Measurements from ENCODE around the gene GNB4.
A peak's percentile ranks its signal among the peaks of the same experiment; 100 is the strongest.

The GNB4 gene

DNA sequence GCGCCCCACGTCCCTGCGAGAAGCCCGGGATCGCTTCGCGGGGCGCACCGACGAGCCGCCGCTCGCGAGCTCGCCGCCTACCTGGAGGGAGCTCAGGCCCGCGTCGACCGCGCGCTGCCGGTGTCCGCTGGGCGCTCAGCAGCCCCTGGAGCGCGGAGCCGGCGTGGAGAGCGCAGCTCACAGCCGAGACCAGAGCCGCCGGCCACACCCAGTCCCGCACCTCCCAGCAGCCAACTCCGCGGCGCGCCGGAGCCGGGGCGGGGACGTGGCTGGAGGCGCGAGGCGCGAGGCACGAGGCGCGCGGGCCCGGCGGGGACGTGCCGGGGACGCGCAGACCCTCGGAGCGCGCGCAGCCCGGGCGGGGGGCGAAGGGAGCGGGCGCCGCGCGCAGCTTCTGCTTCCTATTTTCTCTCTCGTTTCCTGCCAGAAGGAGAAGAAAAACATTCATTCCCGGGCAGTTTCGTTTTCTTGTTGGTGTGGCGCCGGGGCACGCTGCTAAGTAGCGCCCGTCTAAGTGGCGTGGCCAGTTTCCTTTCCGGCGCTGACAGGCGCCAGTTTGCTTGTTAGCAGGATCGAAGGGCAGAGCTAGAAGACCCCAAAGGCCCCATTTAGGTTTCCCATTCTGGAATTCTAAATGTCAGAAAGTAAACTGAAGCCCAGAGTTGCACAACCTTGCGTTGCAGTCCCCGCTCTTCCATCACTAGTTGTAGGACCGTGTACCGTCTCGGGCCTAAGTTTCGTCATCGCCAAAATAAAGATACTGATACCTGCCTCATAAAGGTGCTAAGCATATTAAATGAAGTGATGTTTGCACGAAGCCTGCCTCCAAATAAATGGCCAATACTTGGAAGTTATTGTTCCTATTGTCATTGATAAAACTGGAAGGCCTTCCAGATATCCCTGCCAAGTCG lies at the start of gene GNB4:
Gene GNB4, minus strand, starts transcription at position 206 of the 911 bp plus-strand sequence. CDS start 25,270 bp downstream, outside the sequence.
- DNase-seq = peak; percentile 48

DNA sequence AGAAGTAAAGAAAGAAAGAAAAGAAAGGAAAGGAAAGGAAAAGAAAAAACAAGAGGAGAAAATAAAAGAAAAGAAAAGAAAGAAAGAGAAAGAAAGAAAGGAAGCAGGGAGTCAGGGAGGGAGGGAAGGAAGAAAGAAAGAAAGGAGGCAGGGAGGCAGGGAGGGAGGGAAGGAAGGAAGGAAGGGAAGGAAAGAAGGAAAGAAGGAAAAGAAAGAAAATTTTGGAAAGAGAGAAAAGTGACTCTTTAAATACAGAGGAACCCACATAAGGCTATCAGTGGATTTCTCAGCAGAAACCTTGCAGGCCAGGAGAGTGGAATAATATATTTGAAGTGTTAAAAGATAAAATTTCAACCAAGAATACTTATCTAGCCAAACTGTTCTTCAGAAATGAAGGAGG lies 44.2 kb upstream of the GNB4 start:
- DNase-seq = no peak

DNA sequence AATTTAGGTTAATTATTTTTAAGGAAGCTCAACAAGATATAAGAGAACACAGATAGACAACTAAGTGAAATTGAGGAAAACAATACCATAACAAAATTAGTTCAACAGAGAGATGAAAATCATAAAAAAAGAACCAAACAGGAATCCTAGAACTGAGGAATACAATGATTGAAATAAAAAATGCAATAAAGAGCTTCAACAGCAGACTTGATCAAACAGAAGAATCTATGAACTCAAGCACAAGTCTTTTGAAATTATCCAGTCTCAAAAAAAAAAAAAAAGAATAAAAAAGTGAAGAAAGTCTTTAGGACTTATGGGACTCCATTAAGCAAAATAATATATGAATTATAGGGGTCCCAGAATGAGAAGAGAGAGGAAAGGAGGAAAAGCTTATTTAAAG lies 42.0 kb upstream of the GNB4 start:
- no peak for DNase-seq

DNA sequence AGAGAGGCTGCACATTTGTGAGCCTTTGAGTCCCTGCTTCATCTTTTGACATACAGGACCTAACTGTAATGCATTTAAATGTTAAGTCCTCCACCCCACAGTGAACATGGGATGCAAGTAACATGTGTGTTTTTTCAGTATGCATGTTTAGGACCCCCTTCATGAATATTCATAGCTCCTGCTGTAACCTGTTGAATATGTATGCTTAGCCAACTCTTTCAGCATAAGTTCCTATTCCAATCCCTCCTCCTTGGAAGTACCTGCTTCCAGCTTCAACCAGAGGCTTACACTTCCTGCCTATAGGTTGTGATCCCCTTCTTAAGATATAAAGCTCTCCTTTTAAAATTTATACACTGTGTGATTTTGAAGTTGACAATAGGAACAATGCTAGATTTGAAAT lies 36.9 kb upstream of the GNB4 start:
- no peak for DNase-seq

DNA sequence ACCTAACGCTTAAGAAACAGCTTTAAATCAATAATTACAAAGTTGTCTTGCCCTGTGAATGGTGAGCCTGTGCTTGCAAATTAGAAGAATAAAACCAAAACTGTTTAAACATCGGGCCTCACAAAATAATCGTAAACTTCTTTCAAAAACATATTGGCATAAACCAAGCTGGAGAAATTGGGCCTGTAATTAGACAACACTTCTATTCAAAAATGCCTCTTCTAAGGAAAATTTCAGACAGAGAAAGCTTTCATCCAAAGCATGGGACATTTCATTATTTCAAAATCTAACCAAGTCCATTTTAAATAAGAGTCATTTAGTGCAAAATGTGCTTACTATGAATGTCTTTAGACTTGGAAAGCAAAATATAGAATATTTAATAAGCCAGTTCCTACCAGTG lies 35.5 kb upstream of the GNB4 start:
- DNase-seq = no peak

DNA sequence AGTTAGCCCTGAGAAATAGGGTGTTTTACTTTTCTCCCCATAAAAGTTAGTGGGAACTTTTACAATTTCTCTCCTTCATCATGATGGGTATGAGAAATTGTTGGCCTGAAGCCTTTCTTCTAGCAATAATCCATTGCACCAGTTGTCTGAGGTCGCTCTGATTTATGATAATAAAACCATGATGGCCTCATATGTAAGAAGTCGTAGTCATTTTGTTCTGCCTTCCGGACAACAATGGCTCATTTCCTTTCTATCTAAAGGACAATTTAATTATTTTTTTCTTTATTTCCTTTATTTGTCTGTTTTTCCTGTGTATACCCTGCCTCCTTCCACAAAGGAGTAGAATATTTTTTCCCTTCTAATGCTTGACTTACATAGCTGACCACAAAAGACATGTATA lies 31.6 kb upstream of the GNB4 start:
- DNase-seq = no peak

DNA sequence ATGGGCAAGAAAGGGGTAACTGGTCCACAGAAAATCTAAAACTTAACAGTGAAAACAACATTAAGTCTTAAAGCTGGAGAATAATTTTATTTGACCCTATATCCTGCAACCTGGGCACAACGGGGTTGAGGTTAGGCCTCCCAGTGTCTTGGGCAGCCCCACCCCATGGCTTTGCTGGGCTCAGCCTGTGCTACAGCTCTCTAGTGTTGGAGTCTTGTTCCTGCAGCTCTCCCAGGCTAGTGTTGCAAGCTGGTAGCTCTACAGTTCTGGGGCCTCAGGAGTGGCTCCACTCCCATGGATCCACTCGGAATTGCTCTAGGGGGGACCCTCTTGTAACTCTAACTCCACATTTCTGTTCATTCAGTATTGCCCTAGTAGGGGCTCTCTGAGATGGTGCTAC lies 24.9 kb upstream of the GNB4 start:
- no peak for DNase-seq

DNA sequence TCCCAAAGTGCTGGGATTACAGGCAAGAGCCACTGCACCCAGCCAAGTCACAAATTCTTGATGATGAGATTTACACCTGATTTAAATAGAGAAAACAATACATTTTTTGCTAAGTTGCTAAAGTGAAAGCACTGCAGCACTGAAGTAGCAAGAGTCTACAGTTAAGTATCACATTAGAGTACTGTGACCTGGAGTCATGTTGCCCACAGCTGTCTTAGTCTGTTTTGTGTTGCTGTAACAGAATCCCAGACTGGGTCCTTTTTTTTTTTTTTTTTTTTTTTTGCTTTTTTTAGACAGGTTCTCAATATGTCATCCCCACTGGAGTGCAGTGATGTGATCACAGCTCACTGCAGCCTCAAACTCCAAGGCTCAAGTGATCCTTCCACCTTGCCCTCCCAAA lies 23.2 kb upstream of the GNB4 start:
- no peak for DNase-seq

DNA sequence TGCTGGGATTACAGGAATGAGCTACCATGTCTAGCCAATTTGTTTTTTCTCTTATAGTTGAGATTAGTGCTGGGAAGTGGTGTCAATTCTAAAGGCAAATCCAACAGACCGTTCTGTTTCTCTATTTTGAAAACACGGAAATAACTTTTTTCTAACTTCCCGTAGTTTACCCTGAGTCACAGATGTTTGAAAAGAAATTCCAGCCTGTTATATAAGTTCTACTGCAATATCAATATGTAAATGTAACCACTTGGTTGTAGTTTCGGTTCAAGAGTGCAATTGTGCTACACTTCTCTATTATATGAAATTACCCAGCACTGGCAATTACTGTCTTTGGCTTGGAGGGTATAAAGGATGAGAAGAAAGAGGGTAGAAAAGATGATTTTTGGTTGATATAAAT lies 22.3 kb upstream of the GNB4 start:
- DNase-seq = no peak

DNA sequence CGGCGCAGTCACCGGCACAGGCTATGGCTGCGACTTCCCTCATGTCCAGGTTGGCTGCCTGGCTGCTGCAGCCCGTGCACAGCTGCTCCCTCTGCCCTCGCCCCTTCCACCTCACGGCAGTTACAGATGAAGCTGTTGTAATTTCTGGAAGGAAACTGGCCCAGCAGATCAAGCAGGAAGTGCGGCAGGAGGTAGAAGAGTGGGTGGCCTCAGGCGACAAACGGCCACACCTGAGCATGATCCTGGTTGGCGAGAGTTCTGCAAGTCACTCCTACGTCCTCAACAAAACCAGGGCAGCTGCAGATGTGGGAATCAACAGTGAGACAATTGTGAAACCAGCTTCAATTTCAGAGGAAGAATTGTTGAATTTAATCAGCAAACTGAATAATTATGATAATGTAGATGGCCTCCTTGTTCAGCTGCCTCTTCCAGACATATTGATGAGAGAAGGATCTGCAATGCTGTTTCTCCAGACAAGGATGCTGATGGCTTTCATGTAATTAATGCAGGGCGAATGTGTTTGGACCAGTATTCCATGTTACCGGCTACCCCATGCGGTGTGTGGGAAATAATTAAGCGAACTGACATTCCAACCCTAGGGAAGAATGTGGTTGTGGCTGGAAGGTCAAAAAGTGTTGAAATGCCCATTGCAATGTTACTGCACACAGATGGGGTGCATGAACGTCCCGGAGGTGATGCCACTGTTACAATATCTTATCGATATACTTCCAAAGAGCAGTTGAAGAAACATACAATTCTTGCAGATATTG lies 13.2 kb upstream of the GNB4 start:
- peak; percentile 51 for DNase-seq

DNA sequence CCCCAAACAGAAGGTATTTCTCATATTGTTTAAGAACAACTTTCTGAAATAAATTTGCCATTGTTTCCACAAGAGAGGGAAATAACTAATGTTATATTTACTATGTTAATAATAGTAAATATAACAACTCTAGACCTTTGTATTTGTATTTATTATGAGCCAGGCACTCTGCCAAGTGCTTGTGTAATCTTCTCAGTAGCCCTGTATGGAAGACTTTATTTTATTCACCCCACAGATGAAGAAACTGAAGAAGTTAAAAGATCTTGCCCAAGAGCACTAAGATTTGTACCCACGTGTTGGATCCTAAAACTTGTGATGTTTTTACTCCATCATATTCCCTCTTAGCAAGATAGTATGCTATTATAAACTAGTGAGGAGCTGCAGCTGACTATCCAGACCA lies 12.0 kb upstream of the GNB4 start:
- DNase-seq = no peak

DNA sequence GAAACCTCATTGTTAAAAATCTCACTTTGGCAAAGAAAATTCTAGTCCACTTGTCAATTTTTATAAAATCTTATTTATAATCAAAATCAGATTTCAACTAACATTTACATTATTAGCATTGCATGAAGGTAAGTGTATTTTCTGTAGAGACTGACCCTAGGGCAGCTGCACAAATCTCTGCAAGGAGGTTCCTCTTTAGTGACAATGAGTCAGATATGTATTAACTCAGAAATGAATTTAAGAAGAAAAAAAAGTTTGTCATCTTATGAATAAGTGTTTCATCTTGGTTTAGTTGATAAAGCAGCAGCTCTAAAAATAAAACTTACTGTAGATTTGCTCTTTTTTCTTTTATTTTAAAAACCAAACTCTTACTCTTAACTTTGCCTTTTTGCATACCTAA lies 9.0 kb upstream of the GNB4 start:
- no peak for DNase-seq

DNA sequence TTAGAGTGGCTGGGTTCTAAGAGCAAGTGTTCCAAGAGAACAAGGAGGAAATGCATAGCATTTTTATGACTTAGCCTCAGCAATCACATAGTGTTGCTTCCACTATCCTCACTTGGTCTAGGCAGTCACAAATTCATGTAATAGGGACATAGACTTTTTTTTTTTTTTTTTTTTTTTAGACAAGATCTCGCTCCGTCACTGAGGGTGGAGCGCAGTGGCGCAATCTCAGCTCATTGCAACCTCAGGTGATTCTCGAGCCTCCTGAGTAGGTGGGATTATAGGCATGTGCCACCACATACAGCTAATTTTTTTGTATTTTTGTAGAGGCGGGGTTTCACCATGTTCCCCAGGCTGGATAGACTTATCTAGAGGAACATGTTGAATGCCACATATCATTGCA lies 4.7 kb upstream of the GNB4 start:
- DNase-seq = no peak

DNA sequence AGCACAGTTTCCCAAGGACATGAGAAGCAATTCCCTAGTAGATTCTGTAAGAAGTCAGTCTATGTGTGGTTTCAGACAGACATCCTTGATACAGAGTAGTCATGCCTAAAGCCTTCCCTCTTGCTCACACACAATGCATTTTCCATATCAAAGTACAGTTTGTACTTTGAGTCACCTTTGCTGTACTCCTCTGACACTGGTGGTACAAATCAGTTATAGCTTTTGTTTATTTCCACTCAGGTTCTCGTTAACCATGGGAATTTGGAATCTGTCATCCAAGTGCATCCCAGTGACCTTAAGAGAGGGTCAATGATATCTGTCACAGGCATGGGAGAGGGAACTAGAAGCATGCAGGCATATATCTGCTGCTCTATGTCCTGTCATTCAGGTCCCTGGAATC lies 3.6 kb upstream of the GNB4 start:
- no peak for DNase-seq

DNA sequence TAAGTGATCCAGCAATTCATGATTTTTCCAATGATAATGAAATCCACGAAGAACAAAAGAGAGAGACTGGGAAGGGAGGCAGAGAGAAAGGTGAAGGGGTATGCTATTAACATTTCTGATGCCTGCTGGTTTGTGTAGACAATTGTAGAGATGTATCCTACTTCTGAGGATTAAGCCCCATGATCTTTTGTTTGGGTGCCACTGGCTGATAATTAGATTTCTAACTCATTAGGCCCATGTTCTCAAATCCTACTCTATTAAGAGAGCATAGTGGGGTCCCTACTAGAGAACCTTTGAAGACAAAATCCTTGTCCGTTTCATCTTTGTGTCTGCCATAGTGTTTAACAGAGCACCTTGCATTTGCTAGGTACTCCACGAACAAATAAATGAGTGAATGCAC lies 2.7 kb upstream of the GNB4 start:
- no peak for DNase-seq

DNA sequence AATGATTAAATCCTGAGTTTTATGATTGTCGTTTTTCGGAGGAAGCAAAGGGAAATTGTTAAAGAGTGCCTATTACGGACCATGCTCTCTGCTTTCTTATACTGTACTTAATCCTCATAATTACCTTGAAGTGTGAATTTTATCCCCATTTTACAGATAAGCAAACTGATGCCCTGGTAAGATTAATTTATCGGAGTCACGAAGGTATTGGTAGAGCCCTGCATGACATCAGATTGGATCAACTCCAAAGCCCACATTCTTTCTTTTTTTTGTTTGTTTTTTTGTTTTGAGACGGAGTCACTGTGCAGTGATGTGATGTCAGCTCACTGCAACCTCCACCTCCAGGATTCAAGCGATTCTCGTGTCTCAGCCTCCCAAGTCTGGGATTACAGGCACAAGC lies 1.6 kb upstream of the GNB4 start:
- DNase-seq = no peak

DNA sequence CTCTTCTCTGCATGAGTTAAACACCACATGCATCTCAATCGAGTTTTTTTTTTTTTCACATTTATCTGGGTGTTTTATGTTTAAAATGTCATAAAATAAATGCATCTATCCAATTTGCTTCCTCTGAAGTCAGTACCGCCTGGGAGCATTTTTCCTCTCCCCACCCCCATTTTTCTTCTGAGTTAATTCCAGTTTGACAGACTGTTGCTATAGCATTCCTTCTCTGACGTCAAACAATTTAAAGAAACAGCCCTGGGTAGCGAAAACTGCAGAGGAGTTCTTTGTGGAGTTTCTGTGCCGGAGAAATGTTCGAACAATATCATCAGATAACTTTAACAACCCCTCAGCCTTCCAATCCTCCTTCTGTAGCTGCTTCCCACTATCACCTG lies 900 bp upstream of the GNB4 start:
- no peak for DNase-seq

DNA sequence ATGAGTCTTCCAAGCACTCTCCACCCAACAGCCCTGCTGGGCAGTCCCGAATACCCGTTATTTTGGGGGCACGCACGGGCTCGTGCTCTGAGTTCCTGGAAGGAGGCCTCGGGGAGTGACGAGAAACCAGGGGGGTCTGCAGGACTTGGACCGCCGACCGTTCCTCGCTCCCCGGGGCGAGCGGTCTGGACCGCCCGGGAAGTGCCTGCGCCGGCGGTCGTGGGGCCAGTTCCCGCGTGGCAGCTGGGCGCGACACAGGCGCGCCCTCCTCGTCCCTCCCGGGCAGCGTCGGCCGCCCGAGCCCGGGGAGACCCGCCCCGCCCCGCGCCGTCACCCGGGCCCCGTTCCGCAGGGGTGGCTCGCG lies 387 bp downstream of the GNB4 start:
- DNase-seq = no peak

DNA sequence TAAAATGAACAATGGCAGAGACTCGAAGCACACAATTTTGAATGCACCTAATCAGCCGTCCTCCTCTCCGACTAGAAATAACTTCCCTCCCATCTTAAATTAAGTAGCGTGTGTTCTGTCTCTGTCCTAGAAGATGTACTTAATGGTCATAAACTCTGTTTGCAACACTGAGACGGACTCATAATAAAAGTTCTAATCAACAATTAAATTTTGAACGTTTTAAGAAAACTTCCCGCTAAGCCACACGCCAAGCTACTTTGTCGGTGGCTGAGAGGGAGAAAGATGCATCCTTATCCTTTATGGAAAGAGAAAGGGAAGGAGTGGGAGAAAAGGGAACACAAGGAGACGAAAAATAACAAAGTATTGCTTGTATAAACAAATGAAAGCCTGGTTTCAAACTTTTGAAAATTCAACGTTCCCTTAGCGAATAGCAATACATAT lies 989 bp downstream of the GNB4 start:
- DNase-seq = no peak

DNA sequence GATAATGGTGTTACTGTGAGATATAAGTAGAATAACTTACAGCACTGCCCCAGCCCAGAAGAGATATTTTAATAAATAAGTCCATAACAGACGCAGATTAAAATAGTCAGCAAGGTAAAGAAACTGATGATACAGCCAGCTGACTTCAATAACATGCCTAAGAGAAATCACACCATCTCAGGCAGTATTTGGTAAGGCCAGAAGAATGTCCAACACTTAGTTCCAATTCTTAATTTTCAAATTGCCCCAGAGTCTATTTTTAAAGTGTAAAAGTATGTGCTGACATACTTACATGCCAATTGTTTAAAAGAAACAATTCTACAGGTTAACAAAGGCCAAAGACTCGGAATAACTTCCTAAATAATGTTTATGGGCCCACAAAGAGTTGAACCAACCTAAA lies 1.6 kb downstream of the GNB4 start:
- DNase-seq = no peak

DNA sequence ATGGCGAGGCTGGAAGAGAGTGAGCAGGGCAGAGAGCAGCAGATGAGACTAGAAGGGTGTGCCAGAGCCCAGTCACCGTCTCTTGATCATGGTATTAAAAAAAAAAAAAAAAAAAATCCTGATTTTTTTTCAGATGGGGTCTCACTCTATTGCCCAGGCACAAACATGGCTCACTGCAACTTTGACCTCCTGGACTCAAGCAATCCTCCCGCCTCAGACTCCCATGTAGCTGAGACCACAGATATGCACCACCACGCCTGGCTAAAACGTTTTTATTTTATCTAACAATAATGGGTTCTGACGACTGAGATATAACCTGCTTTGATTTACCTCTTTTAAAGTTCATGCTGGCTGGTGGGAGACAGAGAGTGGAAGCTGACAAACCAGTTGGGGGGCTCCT lies 4.0 kb downstream of the GNB4 start:
- no peak for DNase-seq

DNA sequence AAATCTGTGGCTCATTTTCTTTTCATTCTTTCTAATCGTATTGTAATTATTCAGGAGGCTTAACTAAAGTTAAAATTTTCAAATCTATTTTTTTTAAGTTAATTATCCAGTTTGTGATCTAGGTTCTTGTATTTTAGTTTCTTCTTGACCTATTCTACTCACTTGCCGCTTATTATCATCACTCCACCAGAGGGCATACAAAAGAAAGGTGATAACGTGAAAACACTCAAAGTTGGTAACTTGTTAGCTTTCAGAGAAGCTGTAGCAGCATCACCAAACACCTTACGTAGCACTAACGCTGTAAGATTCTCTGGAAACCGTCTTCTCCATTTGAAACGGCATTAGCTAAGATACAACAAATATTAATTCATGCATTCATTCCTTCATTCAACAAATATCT lies 4.8 kb downstream of the GNB4 start:
- DNase-seq = peak; percentile 11

DNA sequence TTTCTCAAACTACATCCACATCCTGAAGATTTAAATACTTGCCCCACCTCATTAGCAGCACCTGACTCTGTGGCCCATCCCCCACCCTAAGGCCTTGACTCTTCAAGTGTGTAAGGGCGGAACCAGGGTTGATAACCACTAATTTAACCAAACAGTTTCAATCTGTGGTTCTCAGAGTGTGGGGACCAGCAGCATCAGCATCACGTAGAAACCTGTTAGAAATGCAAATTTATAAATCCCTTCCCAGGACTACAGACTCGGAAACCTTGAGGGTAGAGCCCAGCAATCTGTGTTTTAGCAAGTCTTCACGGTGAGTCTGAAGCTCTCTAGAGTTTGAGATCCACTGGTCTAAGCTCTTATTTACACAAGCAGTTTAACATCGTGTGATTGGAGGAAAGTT lies 12.4 kb downstream of the GNB4 start:
- DNase-seq = no peak

DNA sequence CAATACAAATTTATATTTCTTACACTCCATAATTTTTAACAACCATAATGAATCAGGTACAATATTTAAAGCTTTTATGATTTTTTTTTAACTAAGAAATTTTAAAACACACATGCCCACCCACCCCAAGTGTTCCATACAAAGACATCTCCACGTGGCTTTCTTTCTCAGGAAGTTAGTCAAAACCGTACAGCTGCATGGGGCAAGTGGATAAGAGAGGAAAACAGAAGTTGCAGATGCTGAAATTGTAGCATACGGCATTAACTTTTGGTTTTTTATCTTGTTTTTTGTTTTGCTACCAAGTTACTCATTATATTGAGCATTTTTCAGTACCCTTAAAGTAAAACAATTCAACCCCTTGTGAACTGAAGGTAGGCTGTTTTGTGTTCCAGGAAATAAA lies 14.8 kb downstream of the GNB4 start:
- DNase-seq = no peak

DNA sequence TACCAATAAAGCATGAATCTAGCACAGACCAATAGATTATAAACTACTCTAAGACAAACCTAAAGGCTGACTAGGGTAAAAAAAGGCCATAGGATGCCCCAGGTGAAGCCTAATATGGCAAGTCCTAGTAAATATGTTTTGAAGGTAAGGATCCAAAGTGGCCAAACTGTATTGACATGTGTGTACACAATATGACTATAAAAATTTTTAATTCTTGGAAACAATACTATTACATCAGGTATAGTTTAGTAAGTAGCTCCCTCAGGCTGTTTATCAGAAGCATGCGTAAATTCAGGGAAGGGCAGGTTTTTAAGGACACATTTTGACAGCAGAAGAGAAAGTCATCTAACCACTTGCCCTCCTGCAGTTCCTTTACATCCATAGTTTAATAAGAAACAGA lies 18.8 kb downstream of the GNB4 start:
- no peak for DNase-seq

Data from activated CD4-positive, alpha-beta T cell treated with anti-CD3 and anti-CD28 coated beads, Interleukin-2, amount 50 U/mL, for 16 hours (primary cell).